Neural cell (in vitro differentiated cells): ENCODE data around the gene XPO4.

Experiments
- EP300 ChIP-seq: fragments of 450-650 bp; conservative IDR thresholded peaks from 2 replicates; pipeline ENCODE4 v1.6.1; 2014; ENCODE audit warnings: antibody characterized with exemption, mild to moderate bottlenecking, moderate library complexity; ENCODE audit not compliant: poor library complexity, severe bottlenecking
- EZH2 ChIP-seq: fragments of 200-600, 300-800 bp; shearing (Covaris generic), sonication (generic); IDR thresholded peaks from 2 replicates; pipeline ENCODE4 v1.6.1; 2014; ENCODE audit warnings: antibody characterized with exemption, low read length, borderline replicate concordance, mild to moderate bottlenecking; ENCODE audit not compliant: insufficient read depth, poor library complexity, severe bottlenecking
- MXI1 ChIP-seq: fragments of 450-650 bp; conservative IDR thresholded peaks from 2 replicates; pipeline ENCODE4 v1.6.1; 2014; ENCODE audit warnings: antibody characterized with exemption, mild to moderate bottlenecking; ENCODE audit not compliant: poor library complexity, severe bottlenecking
- POLR2AphosphoS5 ChIP-seq: IDR thresholded peaks from 2 replicates; pipeline ENCODE4 v1.6.1; 2012
- RAD21 ChIP-seq: fragments of 450-650 bp; conservative IDR thresholded peaks from 2 replicates; pipeline ENCODE4 v1.6.1; 2014; ENCODE audit warnings: antibody characterized with exemption, mild to moderate bottlenecking, moderate library complexity
- SMC3 ChIP-seq: fragments of 450-650 bp; conservative IDR thresholded peaks from 2 replicates; pipeline ENCODE4 v1.6.1; 2014; ENCODE audit warnings: antibody characterized with exemption, mild to moderate bottlenecking, moderate library complexity; ENCODE audit not compliant: poor library complexity
- TAF1 ChIP-seq: IDR thresholded peaks from 2 replicates; pipeline ENCODE4 v1.6.1; 2012; ENCODE audit warnings: low read depth
- TF ChIP-seq, protein P1 (sequence below): fragments of 450-650 bp; IDR thresholded peaks from 2 replicates; pipeline ENCODE4 v1.5.1; 2014; ENCODE audit warnings: antibody characterized with exemption, mild to moderate bottlenecking, moderate library complexity; ENCODE audit not compliant: poor library complexity, severe bottlenecking
- TF ChIP-seq, protein P2 (sequence below): IDR thresholded peaks from 2 replicates; pipeline ENCODE4 v1.6.1; 2012; ENCODE audit warnings: borderline replicate concordance

DNA sequence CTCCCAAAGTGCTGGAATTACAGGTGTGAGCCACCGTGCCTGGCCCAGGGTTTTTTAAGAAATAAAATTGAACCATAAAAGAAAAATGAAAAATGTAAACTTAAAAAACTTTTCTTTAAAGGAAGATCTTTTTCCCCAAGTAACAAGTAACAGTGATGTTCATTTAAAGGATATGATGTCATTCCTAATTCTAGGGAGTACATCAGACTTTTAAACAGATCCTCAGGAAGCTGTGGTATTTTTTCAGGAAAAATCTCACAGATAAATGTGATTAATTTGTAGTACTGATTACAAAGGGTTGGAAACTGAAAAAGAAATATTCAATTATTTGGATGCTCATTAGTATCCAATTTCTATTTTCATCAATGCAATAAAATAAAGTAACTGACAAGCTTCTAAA is 114.2 kb downstream of the XPO4 start:
- TF ChIP-seq, protein P1, sequence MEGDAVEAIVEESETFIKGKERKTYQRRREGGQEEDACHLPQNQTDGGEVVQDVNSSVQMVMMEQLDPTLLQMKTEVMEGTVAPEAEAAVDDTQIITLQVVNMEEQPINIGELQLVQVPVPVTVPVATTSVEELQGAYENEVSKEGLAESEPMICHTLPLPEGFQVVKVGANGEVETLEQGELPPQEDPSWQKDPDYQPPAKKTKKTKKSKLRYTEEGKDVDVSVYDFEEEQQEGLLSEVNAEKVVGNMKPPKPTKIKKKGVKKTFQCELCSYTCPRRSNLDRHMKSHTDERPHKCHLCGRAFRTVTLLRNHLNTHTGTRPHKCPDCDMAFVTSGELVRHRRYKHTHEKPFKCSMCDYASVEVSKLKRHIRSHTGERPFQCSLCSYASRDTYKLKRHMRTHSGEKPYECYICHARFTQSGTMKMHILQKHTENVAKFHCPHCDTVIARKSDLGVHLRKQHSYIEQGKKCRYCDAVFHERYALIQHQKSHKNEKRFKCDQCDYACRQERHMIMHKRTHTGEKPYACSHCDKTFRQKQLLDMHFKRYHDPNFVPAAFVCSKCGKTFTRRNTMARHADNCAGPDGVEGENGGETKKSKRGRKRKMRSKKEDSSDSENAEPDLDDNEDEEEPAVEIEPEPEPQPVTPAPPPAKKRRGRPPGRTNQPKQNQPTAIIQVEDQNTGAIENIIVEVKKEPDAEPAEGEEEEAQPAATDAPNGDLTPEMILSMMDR: no peak
- TF ChIP-seq RAD21 (no peak), TAF1 (no peak), MXI1 (no peak), EZH2 (no peak), POLR2AphosphoS5 (no peak), EP300 (no peak), SMC3 (no peak)
- TF ChIP-seq, protein P2, sequence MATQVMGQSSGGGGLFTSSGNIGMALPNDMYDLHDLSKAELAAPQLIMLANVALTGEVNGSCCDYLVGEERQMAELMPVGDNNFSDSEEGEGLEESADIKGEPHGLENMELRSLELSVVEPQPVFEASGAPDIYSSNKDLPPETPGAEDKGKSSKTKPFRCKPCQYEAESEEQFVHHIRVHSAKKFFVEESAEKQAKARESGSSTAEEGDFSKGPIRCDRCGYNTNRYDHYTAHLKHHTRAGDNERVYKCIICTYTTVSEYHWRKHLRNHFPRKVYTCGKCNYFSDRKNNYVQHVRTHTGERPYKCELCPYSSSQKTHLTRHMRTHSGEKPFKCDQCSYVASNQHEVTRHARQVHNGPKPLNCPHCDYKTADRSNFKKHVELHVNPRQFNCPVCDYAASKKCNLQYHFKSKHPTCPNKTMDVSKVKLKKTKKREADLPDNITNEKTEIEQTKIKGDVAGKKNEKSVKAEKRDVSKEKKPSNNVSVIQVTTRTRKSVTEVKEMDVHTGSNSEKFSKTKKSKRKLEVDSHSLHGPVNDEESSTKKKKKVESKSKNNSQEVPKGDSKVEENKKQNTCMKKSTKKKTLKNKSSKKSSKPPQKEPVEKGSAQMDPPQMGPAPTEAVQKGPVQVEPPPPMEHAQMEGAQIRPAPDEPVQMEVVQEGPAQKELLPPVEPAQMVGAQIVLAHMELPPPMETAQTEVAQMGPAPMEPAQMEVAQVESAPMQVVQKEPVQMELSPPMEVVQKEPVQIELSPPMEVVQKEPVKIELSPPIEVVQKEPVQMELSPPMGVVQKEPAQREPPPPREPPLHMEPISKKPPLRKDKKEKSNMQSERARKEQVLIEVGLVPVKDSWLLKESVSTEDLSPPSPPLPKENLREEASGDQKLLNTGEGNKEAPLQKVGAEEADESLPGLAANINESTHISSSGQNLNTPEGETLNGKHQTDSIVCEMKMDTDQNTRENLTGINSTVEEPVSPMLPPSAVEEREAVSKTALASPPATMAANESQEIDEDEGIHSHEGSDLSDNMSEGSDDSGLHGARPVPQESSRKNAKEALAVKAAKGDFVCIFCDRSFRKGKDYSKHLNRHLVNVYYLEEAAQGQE: no peak
